HG03469 (cell line): Measurements from ENCODE around the gene HINFP.

Source experiments
- ATAC-seq: cut with Tn5 transposase; IDR thresholded peaks from one replicate; pipeline ENCODE4 v1.9.1; 2021; ENCODE audit warnings: mild to moderate bottlenecking, moderate library complexity, moderate number of reproducible peaks; ENCODE audit not compliant: unreplicated experiment

Gene HINFP, protein sequence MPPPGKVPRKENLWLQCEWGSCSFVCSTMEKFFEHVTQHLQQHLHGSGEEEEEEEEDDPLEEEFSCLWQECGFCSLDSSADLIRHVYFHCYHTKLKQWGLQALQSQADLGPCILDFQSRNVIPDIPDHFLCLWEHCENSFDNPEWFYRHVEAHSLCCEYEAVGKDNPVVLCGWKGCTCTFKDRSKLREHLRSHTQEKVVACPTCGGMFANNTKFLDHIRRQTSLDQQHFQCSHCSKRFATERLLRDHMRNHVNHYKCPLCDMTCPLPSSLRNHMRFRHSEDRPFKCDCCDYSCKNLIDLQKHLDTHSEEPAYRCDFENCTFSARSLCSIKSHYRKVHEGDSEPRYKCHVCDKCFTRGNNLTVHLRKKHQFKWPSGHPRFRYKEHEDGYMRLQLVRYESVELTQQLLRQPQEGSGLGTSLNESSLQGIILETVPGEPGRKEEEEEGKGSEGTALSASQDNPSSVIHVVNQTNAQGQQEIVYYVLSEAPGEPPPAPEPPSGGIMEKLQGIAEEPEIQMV

DNA sequence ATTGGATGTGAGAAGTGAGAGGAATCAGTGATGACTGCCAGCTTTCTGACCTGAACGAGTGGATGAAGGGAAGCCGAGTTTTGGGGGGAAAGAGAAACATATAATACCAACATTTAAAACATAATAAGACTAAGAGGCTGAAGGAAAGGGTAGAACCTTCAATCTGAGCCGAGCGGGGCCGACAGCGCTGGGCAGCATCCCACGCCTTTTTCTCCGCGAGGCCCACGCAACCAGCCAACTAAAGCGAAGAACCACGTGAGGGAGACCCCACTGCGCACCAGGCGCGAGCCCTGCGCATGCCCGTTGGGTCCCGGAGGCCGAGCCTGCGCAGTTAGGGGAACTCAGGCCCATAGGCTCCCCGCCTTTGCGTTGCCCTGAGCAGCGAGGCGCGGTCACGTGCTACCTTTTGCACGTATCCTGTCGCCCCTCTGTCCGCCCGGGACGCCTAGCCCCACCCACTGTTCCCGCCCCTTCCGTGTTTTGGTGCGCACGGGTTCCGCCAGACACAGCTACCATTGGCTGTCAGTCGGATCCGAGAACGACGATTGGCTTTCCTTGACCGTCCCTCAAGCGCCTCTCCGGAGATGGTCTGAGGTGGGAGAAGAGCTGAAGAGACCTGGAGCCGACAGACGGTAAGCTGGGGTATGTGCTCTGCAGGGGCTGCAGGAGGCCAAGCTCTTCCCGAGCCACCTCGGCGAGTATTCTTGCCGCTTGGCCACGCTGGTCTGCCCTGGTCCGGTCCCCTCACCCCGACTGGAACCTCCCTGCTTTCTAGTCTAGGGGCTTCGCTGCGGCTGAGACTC is at the start of gene HINFP:
TSS of gene HINFP (plus strand) at position 573 of the 803 bp plus-strand sequence. CDS start 5,365 bp downstream, outside the sequence.
- ATAC-seq = peak; percentile 92

DNA sequence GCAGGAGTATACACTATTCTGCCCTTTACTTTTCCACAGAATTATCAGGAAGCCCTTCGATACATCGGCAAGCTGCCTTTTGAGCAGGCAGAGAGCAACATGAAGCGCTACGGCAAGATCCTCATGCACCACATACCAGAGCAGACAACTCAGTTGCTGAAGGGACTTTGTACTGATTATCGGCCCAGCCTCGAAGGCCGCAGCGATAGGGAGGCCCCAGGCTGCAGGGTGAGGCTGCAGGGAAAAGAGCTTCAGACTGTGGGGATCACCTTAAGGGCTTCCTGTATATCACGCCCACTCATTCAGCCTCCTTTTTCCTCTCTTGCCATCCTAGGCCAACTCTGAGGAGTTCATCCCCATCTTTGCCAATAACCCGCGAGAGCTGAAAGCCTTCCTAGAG is 43.5 kb upstream of the HINFP start:
- ATAC-seq = no peak

DNA sequence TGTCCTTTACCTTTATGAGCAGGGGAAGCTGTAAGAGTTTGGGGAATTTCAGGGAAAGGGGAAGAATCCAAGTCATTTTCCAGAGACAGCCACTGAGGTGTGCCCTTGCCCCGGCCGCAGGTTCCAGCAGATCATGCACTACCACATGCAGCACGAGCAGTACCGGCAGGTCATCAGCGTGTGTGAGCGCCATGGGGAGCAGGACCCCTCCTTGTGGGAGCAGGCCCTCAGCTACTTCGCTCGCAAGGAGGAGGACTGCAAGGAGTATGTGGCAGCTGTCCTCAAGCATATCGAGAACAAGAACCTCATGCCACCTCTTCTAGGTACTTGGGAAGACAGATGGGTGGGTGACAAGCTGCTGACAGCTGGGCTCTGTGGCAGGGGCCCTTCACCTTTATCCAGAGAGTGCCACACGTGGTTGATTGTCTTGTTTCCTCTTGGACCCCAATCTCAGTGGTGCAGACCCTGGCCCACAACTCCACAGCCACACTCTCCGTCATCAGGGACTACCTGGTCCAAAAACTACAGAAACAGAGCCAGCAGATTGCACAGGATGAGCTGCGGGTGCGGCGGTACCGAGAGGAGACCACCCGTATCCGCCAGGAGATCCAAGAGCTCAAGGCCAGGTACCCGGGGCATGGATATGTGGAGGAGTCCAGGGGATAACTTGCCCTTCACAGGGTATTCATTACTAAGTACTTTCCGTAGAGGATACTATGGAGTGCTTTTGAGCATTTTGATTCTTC is 42.5 kb upstream of the HINFP start:
- ATAC-seq = no peak

DNA sequence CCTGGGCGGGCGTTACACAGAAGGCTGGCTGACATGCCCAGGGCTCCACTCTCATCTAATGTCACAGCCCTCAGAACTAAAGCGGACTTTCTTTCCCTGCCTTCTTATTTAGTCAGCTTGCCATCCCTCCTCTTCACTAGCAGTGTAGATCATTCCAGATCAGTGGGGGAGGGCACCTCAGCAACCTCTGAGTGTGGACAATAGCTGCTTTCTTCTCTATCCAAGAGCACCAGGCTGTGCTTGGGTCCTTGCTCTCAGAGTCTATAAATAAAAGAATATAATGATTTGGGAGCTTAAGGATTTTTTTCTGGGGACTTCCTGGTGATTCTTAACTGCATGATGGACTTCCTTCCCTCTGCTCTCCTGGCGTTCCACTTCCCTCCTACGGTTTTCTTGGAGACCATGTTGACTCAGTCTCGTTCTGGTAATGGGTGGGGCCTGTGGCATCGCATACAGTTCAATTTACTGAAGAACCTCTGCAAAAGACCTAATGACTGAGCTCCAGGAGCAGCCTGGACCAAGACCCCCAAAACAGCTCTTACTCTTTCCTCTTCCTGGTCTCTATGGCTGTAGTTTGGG is 39.6 kb upstream of the HINFP start:
- no peak for ATAC-seq

DNA sequence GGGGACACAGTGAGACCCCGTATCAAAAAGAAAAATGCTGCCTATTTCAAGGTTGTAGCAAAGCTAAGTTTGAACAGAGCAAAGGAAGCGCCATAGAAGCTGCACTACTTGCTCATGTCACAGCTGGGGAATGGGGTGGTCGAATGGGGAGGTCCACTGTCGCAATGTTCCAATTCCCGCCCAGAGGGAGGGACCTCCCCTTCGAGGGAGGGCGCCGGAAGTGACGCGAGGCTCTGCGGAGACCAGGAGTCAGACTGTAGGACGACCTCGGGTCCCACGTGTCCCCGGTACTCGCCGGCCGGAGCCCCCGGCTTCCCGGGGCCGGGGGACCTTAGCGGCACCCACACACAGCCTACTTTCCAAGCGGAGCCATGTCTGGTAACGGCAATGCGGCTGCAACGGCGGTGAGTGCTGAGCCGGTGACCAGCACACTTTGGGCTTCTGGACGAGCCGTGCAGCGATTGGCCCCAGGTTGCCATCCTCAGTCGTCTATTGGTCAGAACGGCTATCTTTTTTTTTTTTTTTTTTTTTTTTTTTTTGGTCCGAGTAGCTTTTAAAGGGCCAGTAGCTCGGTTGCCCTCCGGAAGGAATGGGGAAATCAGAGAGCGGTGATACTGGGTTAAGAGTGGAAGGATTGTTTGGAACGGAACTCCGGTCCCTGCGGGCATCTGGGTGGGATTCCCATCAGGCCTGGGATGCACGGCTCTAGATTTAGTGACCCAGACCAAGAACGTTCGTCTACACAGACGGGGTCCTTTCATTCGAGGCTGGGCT is 36.5 kb upstream of the HINFP start, which contains the start of gene HMBS:
TSS of gene HMBS (plus strand) at position 219 of the 774 bp plus-strand sequence. CDS start at position 372, 153 bp downstream.
- peak; percentile 65 for ATAC-seq

DNA sequence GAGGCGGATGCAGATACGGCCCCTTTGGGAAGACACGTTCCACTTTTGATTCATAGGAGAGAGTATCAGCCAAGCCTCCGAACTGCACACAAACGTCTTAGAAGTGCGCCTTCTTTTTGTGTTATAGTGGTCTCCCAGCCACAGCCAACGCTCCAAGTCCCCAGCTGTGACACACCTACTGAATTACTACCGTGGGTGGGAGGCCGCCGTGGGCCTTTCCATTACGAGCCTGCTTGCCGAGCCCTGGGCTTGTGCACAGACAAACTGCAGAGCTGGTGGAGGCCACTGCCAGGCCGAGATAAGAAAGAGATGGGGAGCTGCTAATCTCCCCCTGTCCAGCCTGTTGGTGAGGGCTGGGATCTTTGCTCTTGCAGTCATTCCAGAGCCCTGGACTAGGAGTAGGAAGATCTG is 35.9 kb upstream of the HINFP start:
- ATAC-seq = peak; percentile 11

DNA sequence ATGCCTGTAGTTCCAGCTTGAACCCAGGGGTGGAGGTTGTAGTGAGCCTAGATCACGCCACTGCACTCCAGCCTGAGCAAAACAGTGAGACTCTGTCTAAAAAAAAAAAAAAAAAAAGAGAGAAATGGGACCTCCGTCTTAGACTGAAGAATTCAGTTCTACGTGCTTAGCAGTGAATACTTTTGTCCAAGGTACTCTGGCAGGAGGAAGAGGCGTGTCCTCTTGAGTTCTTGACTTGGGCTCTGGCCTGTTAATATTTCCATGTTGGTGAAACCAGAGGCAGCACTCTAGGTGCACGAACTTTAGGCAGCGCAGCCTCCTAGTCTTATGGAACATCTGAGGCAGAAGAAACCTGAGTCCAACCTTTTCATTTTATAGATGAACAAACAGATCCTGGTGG is 34.3 kb upstream of the HINFP start:
- no peak for ATAC-seq

DNA sequence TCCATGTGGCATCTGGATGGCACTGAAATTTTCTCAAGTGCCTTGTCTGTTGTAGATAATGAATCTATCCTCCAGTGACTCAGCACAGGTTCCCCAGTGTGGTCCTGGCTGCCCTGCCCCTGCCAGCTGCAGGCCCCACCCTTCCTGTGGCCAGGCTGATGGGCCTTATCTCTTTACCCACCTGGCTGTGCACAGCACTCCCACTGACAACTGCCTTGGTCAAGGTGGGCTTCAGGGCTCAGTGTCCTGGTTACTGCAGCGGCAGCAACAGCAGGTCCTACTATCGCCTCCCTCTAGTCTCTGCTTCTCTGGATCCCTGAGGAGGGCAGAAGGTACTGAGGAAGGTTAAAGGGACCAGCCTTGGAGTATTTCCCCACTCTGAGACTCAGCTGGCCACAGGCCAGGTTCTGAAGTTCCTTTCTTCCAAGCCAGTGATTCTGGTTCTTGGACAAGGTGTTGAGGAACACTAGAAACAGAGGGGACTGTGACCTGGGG is 33.6 kb upstream of the HINFP start:
- no peak for ATAC-seq

DNA sequence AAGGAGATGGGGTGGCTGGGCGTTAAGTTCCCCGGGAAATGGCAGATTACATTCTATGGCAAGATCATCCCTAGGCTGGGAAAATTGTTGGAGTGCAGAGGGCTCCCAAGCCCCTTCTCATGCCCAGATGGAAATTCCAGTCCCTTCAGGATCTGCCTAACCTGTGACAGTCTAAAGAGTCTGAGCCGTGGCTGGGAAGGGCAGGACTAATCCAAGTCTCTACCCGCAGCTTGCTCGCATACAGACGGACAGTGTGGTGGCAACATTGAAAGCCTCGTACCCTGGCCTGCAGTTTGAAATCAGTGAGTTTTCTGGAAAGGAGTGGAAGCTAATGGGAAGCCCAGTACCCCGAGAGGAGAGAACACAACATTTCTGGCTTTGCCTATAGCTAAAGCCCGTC is 33.0 kb upstream of the HINFP start:
- no peak for ATAC-seq

DNA sequence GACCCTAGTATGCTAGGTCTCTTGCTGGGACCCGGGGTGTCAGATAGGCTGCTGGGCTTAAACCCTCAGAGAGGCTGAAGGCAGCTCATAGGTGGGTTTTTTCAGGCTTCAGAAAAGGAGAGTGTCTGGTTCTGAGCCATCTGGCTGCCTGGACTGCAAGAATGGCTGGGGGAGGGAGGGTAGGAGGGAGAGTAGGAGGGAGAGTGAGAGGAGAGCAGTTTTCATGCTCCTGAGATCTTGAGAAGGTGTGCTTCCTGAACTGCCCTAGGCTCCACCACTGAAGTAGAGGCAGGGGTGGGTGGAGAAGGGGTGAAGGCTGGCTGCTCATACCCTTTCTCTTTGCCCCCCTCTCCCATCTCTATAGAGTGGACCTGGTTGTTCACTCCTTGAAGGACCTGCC is 32.1 kb upstream of the HINFP start:
- no peak for ATAC-seq

DNA sequence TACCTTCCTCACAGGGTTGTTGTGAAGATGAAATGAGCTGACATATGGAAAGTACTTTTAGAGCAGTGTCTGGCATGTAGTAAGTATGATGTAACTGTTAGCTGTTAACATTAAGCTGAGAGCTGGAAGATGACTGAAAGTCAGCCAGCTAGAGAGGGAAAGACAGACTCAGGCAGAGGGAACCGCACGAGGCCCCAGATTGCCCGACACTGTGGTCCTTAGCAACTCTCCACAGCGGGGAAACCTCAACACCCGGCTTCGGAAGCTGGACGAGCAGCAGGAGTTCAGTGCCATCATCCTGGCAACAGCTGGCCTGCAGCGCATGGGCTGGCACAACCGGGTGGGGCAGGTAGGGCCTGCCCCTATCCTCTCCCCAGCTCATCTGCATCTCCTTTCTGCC is 30.2 kb upstream of the HINFP start:
- no peak for ATAC-seq

DNA sequence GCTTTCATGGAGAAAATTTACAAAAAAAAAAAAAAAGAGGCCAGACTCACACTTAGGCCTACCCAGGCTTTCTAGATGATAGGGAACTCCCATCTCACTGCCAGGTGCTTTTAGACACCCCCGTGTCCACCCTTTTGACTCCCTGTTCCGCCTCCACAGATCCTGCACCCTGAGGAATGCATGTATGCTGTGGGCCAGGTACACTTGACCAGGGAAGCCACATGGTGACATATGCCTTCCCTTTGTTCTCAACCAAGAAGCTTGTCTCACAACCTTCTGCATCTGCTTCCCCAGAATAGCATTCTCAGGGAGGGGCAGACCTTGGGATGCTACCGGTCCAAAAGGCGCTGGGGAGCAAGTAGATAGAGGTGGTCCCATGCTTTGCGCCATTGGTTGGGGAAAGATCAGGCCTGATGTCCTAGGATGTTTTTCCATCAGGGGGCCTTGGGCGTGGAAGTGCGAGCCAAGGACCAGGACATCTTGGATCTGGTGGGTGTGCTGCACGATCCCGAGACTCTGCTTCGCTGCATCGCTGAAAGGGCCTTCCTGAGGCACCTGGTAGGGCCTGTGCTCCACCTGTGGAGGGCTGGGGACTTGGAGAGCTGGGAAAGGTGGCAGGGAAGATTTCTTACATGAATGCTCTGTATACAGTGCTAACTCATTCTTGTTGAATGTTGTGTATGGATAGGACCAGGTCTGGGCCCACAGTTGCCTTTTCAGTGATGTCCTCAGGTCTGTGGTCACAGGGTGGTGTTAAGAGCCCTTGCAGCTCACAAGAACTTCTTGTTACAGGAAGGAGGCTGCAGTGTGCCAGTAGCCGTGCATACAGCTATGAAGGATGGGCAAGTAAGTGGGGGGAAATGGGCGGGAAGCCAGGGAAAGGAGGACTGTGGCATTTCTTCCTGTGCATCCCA is 29.2 kb upstream of the HINFP start:
- ATAC-seq = no peak

DNA sequence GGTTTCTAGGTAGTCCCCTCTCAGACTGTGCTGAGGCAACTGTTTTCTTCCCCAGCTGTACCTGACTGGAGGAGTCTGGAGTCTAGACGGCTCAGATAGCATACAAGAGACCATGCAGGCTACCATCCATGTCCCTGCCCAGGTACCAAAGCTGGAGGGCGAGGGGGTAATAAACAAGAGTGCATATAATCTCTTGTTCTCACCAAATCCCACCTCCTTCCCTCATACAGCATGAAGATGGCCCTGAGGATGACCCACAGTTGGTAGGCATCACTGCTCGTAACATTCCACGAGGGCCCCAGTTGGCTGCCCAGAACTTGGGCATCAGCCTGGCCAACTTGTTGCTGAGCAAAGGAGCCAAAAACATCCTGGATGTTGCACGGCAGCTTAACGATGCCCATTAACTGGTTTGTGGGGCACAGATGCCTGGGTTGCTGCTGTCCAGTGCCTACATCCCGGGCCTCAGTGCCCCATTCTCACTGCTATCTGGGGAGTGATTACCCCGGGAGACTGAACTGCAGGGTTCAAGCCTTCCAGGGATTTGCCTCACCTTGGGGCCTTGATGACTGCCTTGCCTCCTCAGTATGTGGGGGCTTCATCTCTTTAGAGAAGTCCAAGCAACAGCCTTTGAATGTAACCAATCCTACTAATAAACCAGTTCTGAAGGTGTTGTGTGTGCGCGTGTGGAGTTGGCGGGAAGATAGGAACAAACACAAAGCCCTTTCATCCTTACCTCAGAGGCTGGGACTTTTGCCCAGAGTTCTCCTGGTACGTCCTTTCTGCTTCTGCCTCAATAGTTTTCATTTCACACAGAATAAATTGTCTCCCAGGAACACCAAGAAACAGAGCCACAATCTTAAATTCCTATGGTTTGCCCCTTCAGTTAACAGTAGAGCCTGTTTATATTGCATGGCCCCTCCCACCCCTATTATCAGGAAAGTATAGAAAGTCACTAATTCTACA is 28.2 kb upstream of the HINFP start:
- ATAC-seq = no peak

DNA sequence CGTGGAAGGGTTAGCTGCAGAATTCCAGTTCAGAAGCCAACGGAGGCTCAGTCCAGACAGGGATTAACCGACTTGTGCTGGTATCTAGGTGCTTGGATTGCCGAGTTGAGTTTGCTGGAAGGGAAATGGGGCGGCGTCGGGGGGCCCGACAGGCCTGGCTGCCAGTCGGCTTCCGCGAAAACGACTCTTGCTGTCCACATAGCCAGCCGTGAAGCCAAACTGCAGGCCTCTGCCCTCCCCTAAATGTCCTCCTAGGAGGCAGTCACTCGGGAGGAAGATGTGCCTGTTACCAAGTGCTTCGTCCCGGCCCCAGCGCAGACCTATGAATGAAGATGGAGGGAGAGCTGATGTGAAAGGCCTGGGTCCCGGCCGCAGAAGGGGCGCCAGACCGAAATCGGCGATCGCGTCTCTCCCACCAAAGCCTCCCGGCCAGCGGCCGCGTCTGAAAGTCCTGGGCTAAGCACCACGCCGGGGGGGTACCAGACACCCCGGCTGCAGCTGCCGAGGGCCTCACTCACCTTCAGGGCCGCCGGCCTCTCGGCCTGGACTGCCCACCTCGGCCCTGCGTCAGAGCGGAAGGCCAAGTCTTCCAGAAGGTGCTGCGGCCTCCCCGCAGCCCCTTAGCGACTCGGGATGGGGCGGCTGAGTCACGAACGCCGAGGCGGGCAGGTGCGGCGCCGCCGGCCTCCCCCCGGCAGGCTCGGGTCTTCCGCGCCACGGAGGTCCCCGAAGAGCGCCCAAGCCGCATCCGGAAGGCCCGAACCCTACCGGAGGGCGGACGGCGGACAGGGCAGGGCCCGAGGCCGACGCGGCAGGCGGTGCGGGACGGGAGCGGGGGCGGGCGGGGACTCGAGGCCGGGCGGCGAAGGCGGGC is 27.2 kb upstream of the HINFP start:
- ATAC-seq = no peak

DNA sequence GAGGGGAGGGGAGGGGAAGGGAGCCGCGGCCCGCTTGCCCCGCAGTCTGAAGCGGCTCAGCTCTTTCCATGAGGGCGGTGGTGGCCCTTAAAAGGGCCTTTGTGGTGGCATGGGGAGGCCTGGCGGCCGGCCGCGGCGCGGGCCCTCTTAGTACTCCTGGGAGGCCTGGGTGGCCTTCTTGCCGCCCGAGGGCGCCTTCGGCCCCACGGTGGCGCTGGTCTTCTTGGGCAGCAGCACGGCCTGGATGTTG is 26.6 kb upstream of the HINFP start:
- ATAC-seq = peak; percentile 15

DNA sequence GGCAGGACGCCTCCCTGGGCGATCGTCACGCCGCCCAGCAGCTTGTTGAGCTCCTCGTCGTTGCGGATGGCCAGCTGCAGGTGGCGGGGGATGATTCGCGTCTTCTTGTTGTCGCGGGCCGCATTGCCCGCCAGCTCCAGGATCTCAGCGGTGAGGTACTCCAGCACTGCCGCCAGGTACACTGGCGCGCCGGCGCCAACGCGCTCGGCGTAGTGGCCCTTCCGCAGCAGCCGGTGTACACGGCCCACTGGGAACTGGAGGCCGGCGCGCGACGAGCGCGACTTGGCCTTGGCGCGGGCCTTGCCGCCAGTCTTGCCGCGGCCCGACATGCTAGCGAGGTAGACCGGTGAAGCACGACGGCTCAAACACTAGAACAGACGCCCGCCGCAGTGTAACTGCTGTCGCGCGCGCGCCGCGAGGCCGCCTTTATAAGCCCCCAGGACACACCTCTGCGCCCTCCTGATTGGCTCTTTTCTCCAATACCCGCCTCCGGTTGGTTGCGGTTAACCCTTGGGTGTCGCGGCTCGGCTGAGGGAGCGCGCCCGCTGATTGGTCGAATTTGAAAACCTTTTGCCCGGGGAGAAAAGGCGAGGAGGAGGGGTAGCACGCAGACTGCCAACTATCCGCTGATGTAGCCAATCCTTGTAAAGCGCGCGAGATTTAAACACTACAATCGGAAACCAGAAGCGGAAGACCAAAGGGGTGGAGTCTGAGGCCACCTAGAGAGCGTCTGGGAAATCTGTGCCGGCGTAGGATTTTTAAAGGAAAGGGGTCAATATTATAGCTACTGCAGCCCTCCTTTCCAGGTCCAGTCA is 26.1 kb upstream of the HINFP start:
- ATAC-seq = peak; percentile 65
